IMR-90 (cell line): ENCODE measurements around the gene ZFP57. TPM values are rescaled to one million over a fixed set of nuclear protein-coding genes. Genes with fewer than 3 reads are reported as not detected.

Experiments
- ATAC-seq: fragments of 200-7000 bp; cut with Tn5 transposase; 2 replicates; pipeline ENCODE4 v1.9.1; 2020; ENCODE audit warnings: low read depth, mild to moderate bottlenecking, moderate library complexity
- BruUV-seq: library from RNA; stranded (reverse); fragments of 400-500 nt; replicated peaks from 2 replicates; lab custom pipeline; 2021; lab: Mats Ljungman, UMichigan
- CTCF ChIA-PET: fragments of 300-600 bp; formaldehyde crosslinking; extraction: SDS; loops from one replicate; lab custom pipeline; 2021; ENCODE audit warnings: antibody characterized with exemption; lab: Yijun Ruan, JAX
- POLR2A ChIA-PET: fragments of 300-600 bp; sonication (Branson Sonifier 250); formaldehyde crosslinking; loops from one replicate; lab custom pipeline; 2022; ENCODE audit warnings: antibody characterized with exemption; ENCODE audit not compliant: unreplicated experiment; lab: Charles Lee
- DNase-seq: peaks from one replicate; pipeline ENCODE4 v3.0.0; 2013
- H2AFZ ChIP-seq: replicated peaks from 2 replicates; pipeline ENCODE3; 2013; ENCODE audit warnings: low read length, mild to moderate bottlenecking; ENCODE audit not compliant: poor library complexity
- H2AK5ac ChIP-seq: 2 replicates; pipeline ENCODE4 v1.6.1; 2013; ENCODE audit warnings: low read depth, low read length, inconsistent platforms
- H2AK9ac ChIP-seq: replicated peaks from 2 replicates; pipeline ENCODE3; 2013; ENCODE audit warnings: mild to moderate bottlenecking, low read depth, low read length, moderate library complexity; ENCODE audit not compliant: poor library complexity
- H2BK120ac ChIP-seq: 2 replicates; pipeline ENCODE4 v1.6.1; 2013; ENCODE audit warnings: low read depth, low read length, inconsistent platforms
- H2BK15ac ChIP-seq: 3 replicates; pipeline ENCODE4 v1.6.1; 2013; ENCODE audit warnings: low read depth, low read length, inconsistent platforms
- H2BK20ac ChIP-seq: 2 replicates; pipeline ENCODE4 v1.6.1; 2013; ENCODE audit warnings: low read depth, mild to moderate bottlenecking, inconsistent platforms, low read length, moderate library complexity
- H2BK5ac ChIP-seq: 2 replicates; pipeline ENCODE4 v1.6.1; 2013; ENCODE audit warnings: mild to moderate bottlenecking, low read depth, low read length, inconsistent platforms; ENCODE audit not compliant: poor library complexity, severe bottlenecking
- H3K14ac ChIP-seq: replicated peaks from 2 replicates; pipeline ENCODE4 v1.6.1; 2013; ENCODE audit warnings: low read depth, low read length, inconsistent platforms
- H3K18ac ChIP-seq: 2 replicates; pipeline ENCODE4 v1.6.1; 2013; ENCODE audit warnings: low read depth, low read length, control low read depth
- H3K23ac ChIP-seq: 2 replicates; pipeline ENCODE4 v1.6.1; 2013; ENCODE audit warnings: low read depth, low read length, inconsistent platforms
- H3K27ac ChIP-seq: 2 replicates; pipeline ENCODE4 v1.5.1; 2013; ENCODE audit warnings: mild to moderate bottlenecking, control low read depth, low read length; ENCODE audit not compliant: insufficient read depth
- H3K27me3 ChIP-seq: 2 replicates; pipeline ENCODE4 v1.6.1; 2013; ENCODE audit warnings: low read length; ENCODE audit not compliant: control insufficient read depth, insufficient read depth
- H3K36me3 ChIP-seq: 2 replicates; pipeline ENCODE4 v1.6.1; 2013; ENCODE audit warnings: low read length, mixed read lengths; ENCODE audit not compliant: control insufficient read depth, insufficient read depth
- H3K4ac ChIP-seq: 2 replicates; pipeline ENCODE4 v1.6.1; 2013; ENCODE audit warnings: low read depth, low read length, inconsistent platforms
- H3K4me1 ChIP-seq: 2 replicates; pipeline ENCODE4 v1.6.1; 2013; ENCODE audit warnings: low read length, mixed read lengths; ENCODE audit not compliant: control insufficient read depth, insufficient read depth
- H3K4me2 ChIP-seq: 2 replicates; pipeline ENCODE4 v1.6.1; 2013; ENCODE audit warnings: low read depth, mild to moderate bottlenecking, control low read depth, low read length, moderate library complexity
- H3K4me3 ChIP-seq: 2 replicates; pipeline ENCODE4 v1.5.1; 2013; ENCODE audit warnings: low read depth, mild to moderate bottlenecking, control low read depth, low read length, moderate library complexity; ENCODE audit not compliant: insufficient read depth
- H3K56ac ChIP-seq: 2 replicates; pipeline ENCODE4 v1.6.1; 2013; ENCODE audit warnings: low read length, inconsistent platforms; ENCODE audit not compliant: insufficient read depth; ENCODE audit errors: extremely low read depth
- H3K79me1 ChIP-seq, 2 experiments: 2 replicates each; pipeline ENCODE4 v1.6.1; 2013; ENCODE audit warnings: low read length in 2 of 2, inconsistent platforms in 1 of 2, low read depth in 1 of 2
- H3K9ac ChIP-seq: 2 replicates; pipeline ENCODE4 v1.6.1; 2013; ENCODE audit warnings: low read depth, low read length, control low read depth
- H3K9me1 ChIP-seq: 2 replicates; pipeline ENCODE4 v1.6.1; 2013; ENCODE audit warnings: low read length, inconsistent platforms; ENCODE audit not compliant: insufficient read depth
- H3K9me3 ChIP-seq: 2 replicates; pipeline ENCODE4 v1.6.1; 2013; ENCODE audit warnings: low read length; ENCODE audit not compliant: control insufficient read depth, insufficient read depth
- H4K20me1 ChIP-seq: 2 replicates; pipeline ENCODE4 v1.6.1; 2013; ENCODE audit warnings: low read length, inconsistent platforms; ENCODE audit not compliant: insufficient read depth
- H4K5ac ChIP-seq: 2 replicates; pipeline ENCODE4 v1.6.1; 2013; ENCODE audit warnings: mild to moderate bottlenecking, low read depth, low read length, control low read depth
- H4K8ac ChIP-seq, 2 experiments: 2 replicates each; pipeline ENCODE4 v1.6.1; 2013; ENCODE audit warnings: low read depth in 2 of 2, low read length in 2 of 2, control low read depth in 1 of 2, inconsistent platforms in 1 of 2
- H4K91ac ChIP-seq: 2 replicates; pipeline ENCODE4 v1.6.1; 2013; ENCODE audit warnings: low read depth, low read length, inconsistent platforms; ENCODE audit not compliant: insufficient read depth
- BHLHE40 ChIP-seq: fragments of 150-350 bp; IDR thresholded peaks from 2 replicates; pipeline ENCODE4 v1.6.1; 2016; ENCODE audit warnings: mild to moderate bottlenecking, low read depth, low read length
- CEBPB ChIP-seq: IDR thresholded peaks from 2 replicates; pipeline ENCODE4 v1.6.1; 2012; ENCODE audit warnings: low read depth, low read length, improper control_type of control experiment
- CHD1 ChIP-seq: IDR thresholded peaks from 2 replicates; pipeline ENCODE4 v1.6.1; 2012; ENCODE audit warnings: low read depth, low read length, improper control_type of control experiment
- FOS ChIP-seq: fragments of 150-350 bp; IDR thresholded peaks from 2 replicates; pipeline ENCODE4 v1.6.1; 2016; ENCODE audit warnings: low read depth, low read length
- MAFK ChIP-seq: IDR thresholded peaks from 2 replicates; pipeline ENCODE4 v1.6.1; 2012; ENCODE audit warnings: low read depth, low read length, improper control_type of control experiment
- MAZ ChIP-seq: IDR thresholded peaks from 2 replicates; pipeline ENCODE4 v1.6.1; 2012; ENCODE audit warnings: low read depth, mild to moderate bottlenecking, low read length, improper control_type of control experiment, moderate library complexity, borderline replicate concordance
- MXI1 ChIP-seq: IDR thresholded peaks from 2 replicates; pipeline ENCODE4 v1.6.1; 2012; ENCODE audit warnings: low read depth, mild to moderate bottlenecking, low read length, moderate library complexity, borderline replicate concordance
- NFE2L2 ChIP-seq: fragments of 150-350 bp; IDR thresholded peaks from 2 replicates; pipeline ENCODE4 v1.6.1; 2016; ENCODE audit warnings: low read depth, mild to moderate bottlenecking, low read length
- POLR2A ChIP-seq: IDR thresholded peaks from 2 replicates; pipeline ENCODE4 v1.6.1; 2012; ENCODE audit warnings: mild to moderate bottlenecking, low read depth, low read length
- RAD21 ChIP-seq: IDR thresholded peaks from 2 replicates; pipeline ENCODE4 v1.6.1; 2012; ENCODE audit warnings: low read length, improper control_type of control experiment
- RCOR1 ChIP-seq: IDR thresholded peaks from 2 replicates; pipeline ENCODE4 v1.6.1; 2012; ENCODE audit warnings: mild to moderate bottlenecking, low read length, improper control_type of control experiment; ENCODE audit not compliant: insufficient replicate concordance
- RFX5 ChIP-seq: IDR thresholded peaks from 2 replicates; pipeline ENCODE4 v1.8.0; 2012; ENCODE audit warnings: low read depth, mild to moderate bottlenecking, low read length, moderate library complexity
- SMC3 ChIP-seq: fragments of 150-350 bp; IDR thresholded peaks from 2 replicates; pipeline ENCODE4 v1.6.1; 2016; ENCODE audit warnings: low read depth, mild to moderate bottlenecking, antibody characterized with exemption, low read length, moderate library complexity
- USF2 ChIP-seq: fragments of 150-350 bp; IDR thresholded peaks from 2 replicates; pipeline ENCODE4 v1.6.1; 2017; ENCODE audit warnings: mild to moderate bottlenecking, antibody characterized with exemption, low read length, low read depth
- WGBS, 2 experiments: methylation state at CpG; one replicate each; pipeline versions ENCODE4 v1.1.5 to v1.1.7; 2013; ENCODE audit warnings: missing lambda C conversion rate in 2 of 2; ENCODE audit not compliant: insufficient read length in 1 of 2; ENCODE audit errors: extremely low coverage in 2 of 2; 5-methylcytosine and 5-hydroxymethylcytosine counted together
- dilution Hi-C: fragments of 300-500 bp; cut with HindIII; formaldehyde crosslinking; loops from one replicate; pipeline ENCODE4 v1.14.3; 2018; ENCODE audit warnings: low sequenced_read_pairs; ENCODE audit not compliant: unreplicated experiment
- in situ Hi-C: fragments of 300-500 bp; cut with MboI; formaldehyde crosslinking; loops from 3 replicates; pipeline ENCODE4 v1.14.3; 2019; ENCODE audit warnings: low sequenced_read_pairs, inconsistent platforms, mixed read lengths
- intact Hi-C: fragments of 100-400 bp; cut with micrococcal nuclease; formaldehyde crosslinking; loops from 2 replicates; pipeline ENCODE4 v1.10.0; 2022
- polyA plus RNA-seq, 3 experiments: library from polyadenylated mRNA; depleted of rRNA; stranded (reverse); fragments of >200 nt; gene quantifications; 2 replicates each; pipeline ENCODE4 v1.2.3, GENCODE V29; 2012; ENCODE audit warnings: low replicate concordance in 1 of 3
- total RNA-seq: library from RNA; depleted of rRNA; stranded (reverse); fragments of >200 nt; gene quantifications from 2 replicates; pipeline ENCODE4 v1.2.3, GENCODE V29; 2012
- TF ChIP-seq, protein P1 (sequence below): conservative IDR thresholded peaks from 2 replicates; pipeline ENCODE4 v1.5.1; 2012; ENCODE audit warnings: mild to moderate bottlenecking, low read depth, low read length, improper control_type of control experiment
- TF ChIP-seq, protein P2 (sequence below): fragments of 150-350 bp; IDR thresholded peaks from 2 replicates; pipeline ENCODE4 v1.6.1; 2016; ENCODE audit warnings: low read depth, mild to moderate bottlenecking, low read length, moderate library complexity, borderline replicate concordance

Gene ZFP57
- total and polyA plus RNA-seq, 2 of the 4 experiments (the other 2 are of a cell fraction): not detected

- no peaks in the 10 kb centered on the region for H3K79me1 ChIP-seq
- in situ Hi-C loops (no loop called here), dilution Hi-C loops (no loop called here), intact Hi-C loops (no loop called here)
- H3K14ac ChIP-seq: no peak overlapping the region
- TF ChIP-seq MXI1 (no peak), FOS (no peak), SMC3 (no peak), USF2 (no peak), BHLHE40 (no peak), MAFK (no peak), RCOR1 (no peak), RFX5 (no peak), MAZ (no peak), CHD1 (no peak), POLR2A (no peak), RAD21 (no peak), NFE2L2 (no peak), CEBPB (no peak)
- TF ChIP-seq, protein P1, sequence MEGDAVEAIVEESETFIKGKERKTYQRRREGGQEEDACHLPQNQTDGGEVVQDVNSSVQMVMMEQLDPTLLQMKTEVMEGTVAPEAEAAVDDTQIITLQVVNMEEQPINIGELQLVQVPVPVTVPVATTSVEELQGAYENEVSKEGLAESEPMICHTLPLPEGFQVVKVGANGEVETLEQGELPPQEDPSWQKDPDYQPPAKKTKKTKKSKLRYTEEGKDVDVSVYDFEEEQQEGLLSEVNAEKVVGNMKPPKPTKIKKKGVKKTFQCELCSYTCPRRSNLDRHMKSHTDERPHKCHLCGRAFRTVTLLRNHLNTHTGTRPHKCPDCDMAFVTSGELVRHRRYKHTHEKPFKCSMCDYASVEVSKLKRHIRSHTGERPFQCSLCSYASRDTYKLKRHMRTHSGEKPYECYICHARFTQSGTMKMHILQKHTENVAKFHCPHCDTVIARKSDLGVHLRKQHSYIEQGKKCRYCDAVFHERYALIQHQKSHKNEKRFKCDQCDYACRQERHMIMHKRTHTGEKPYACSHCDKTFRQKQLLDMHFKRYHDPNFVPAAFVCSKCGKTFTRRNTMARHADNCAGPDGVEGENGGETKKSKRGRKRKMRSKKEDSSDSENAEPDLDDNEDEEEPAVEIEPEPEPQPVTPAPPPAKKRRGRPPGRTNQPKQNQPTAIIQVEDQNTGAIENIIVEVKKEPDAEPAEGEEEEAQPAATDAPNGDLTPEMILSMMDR: no peak
- TF ChIP-seq, protein P2, sequence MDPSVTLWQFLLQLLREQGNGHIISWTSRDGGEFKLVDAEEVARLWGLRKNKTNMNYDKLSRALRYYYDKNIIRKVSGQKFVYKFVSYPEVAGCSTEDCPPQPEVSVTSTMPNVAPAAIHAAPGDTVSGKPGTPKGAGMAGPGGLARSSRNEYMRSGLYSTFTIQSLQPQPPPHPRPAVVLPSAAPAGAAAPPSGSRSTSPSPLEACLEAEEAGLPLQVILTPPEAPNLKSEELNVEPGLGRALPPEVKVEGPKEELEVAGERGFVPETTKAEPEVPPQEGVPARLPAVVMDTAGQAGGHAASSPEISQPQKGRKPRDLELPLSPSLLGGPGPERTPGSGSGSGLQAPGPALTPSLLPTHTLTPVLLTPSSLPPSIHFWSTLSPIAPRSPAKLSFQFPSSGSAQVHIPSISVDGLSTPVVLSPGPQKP: no peak
- no peak overlapping the region for H3K4ac ChIP-seq
- no peak overlapping the region for H3K4me2 ChIP-seq
- no peak overlapping the region for H2AK9ac ChIP-seq
- H3K23ac ChIP-seq: no peak overlapping the region
- H4K20me1 ChIP-seq: no peaks in the 10 kb centered on the region
- no peak overlapping the region for H2BK15ac ChIP-seq
- no peaks in the 10 kb centered on the region for H3K36me3 ChIP-seq
- no peak for DNase-seq
- no CpG with 5 or more reads among the region's 2 CpGs for WGBS, 2 experiments
- H3K27me3 ChIP-seq: peaks cover 18% of the 10 kb centered on the region
- no peak overlapping the region for H3K18ac ChIP-seq
- no peaks in the 10 kb centered on the region for H3K9me1 ChIP-seq
- H3K4me1 ChIP-seq: no peaks in the 10 kb centered on the region
- H3K4me3 ChIP-seq: no peak overlapping the region
- H4K8ac ChIP-seq: no peak overlapping the region
- H2BK20ac ChIP-seq: no peak overlapping the region
- ATAC-seq: no peak
- no peak overlapping the region for H2AK5ac ChIP-seq
- BruUV-seq: no TSS peak
- no peak overlapping the region for H3K9ac ChIP-seq
- no peak overlapping the region for H2AFZ ChIP-seq
- H4K91ac ChIP-seq: no peak overlapping the region
- no peak overlapping the region for H2BK120ac ChIP-seq
- ChIA-PET CTCF (no interaction called here), POLR2A (no interaction called here)
- H3K56ac ChIP-seq: no peak overlapping the region
- H3K27ac ChIP-seq: no peak overlapping the region
- no peak overlapping the region for H4K5ac ChIP-seq
- H2BK5ac ChIP-seq: no peak overlapping the region
- H3K9me3 ChIP-seq: no peaks in the 10 kb centered on the region
These were observed 24.8 kb downstream of the ZFP57 start for GRCh38 chr6:29656157-29656556.
